HG03108 (cell line): ENCODE data around the gene NDST3.

Experiments
- ATAC-seq: cut with Tn5 transposase; IDR thresholded peaks from one replicate; pipeline ENCODE4 v1.9.1; 2021; ENCODE audit warnings: moderate library complexity; ENCODE audit not compliant: unreplicated experiment

The NDST3 gene

DNA sequence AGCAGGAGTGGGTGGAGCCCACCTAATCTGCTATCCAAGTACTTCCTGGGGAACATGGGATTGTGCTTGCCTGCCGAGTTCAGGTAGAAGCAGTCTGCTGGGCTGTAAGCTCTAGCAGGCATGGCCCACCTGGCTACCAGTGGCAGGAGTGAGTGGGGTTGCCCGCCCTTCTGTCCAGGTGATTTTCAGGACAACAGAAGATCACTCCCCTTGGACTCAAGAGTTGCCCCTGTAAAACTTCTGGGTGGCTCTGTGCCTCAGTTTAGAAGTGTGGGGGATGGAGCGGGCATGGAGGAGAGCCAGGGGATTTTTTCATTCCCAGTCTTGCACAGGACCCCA is 43.5 kb downstream of the NDST3 start:
- no peak for ATAC-seq

- no peak for ATAC-seq
Observed at GRCh38 chr4:118081434-118081833, 47.1 kb downstream of the NDST3 start.

GRCh38 chr4:118082182-118082581 is 47.9 kb downstream of the NDST3 start:
- no peak for ATAC-seq

DNA sequence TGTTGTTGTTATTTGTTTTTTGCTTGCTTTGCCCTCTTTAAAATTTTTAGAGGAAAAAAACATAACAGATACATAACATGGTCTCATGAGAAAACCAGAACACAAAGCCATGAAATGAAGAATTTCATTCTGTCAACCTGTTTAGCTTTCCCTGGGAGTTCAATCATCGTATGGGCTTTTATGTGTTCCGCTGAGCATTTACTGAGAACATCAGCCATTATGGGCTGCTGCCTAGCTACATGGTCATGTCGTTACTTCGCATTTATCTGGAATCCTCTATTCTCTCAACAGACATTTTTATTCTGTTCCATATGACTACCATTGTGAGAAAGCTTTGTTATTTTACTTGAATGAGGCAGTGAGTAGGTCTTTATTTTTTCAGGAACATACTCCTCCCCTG is 51.4 kb downstream of the NDST3 start:
- ATAC-seq: no peak

DNA sequence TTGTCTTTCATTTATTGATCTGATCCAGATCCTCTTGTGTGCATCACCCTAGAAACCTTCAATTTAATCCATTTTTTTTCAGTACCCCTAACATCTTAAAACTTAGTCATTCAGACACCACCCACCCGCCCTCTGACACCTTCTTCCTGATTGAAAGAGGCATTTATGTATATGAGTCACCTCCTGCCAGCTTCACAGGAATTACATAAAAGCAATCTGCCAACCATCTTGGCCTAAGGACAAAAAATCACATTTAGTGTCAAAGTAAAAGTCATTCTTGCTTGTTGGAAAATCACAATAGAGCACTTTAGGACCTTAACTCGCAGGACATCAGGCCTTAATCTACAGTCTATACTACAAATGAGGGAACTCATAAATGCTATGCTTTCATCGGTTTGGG is 52.1 kb downstream of the NDST3 start:
- ATAC-seq: no peak

DNA sequence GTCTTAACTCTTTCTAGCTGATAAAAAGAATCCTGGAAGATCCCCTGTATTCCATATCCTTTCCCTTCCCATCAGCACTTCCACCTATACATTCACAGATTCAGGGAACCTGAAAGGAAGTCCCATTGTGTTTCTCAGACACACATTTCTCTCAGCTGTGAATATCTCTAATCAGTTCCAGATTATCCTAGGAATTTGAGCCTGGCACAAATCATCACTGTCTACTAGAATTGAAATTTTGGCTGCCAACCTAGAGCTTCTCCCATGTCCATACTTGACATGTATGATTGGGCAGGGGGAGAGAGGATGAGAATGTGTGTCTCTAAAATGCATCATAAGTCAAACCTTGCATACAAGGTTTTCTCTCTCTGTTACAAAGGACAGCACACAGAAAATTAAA is 53.1 kb downstream of the NDST3 start:
- no peak for ATAC-seq

DNA sequence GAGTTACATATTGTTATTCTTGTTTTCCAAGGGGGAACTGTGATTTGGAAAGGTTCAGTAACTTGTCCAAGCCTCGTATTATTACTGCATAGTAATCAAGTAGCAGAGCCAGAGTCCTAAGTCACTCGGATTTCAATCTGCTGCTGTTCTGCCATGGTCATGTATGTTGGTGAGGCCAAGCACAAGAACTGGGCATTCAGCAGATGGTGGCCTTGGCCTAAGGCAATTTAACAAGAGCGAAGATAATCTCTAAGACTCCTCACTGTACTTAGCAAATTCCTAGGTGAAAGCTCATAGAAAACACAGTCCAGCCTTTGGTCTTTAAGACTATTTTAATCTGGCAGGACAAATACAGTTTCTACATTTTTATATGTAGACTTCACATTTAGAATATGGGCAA is 64.8 kb downstream of the NDST3 start:
- no peak for ATAC-seq

GRCh38 chr4:118102195-118102594 is 67.9 kb downstream of the NDST3 start:
- ATAC-seq: no peak

DNA sequence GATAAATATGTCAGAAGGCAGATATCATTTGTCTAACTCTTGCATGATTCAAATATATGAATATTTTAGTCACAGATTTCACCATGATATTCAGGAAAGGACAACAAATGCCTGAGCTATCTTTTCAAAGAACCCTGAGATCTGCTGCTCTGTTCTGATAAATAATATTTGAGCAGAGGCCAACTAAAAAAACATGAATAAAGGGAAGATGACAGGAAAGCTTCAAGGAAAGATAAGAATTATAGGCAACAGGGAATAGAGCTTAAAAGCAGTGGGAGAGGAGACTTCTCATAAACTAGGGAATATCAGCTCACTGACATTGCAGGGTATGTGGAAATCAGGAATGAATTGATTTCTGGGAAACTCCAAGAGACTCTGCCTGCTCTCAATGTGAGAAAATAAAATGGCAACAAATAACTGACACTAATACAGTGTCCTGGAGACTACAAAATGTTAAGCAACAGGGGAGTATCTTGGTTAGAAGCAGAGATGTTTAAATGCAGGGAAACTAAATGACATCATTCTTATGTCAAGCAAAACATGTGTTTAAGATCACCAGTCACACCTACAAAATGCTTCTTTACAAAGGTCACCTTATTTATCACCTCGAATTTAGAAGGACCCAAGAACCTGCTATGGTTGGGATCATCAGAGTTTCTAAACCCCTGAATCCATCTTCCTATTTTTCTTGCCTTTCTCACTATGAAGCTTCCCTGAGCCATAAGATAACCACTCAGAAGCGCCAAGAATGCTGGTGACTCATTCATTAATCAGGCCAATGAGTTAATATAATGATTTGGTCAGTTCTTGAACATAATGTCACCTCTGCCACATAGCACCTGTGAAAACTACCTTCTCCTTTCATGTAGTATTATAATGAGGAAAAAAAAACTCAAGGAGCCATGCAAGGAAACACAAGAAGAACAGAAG is 78.1 kb downstream of the NDST3 start:
- no peak for ATAC-seq

DNA sequence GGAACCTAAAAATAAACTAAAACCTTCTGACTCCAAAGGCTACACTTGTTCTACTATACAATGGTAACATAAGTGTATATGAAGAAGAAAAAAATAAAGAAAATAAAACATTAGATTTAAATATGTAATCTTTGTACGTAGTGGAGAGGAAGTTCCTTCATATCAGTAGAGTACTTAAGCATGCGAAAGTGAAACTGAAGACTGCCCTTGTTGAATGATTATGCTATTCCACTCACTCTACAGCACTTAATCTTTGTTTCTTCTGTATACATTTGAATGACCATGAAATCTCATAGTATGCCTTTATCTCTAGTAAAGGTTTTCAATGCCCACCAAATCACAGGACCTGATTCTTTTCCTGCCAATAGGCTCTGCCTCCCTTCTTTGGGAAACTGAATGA is 78.9 kb downstream of the NDST3 start:
- ATAC-seq: peak; percentile 54

DNA sequence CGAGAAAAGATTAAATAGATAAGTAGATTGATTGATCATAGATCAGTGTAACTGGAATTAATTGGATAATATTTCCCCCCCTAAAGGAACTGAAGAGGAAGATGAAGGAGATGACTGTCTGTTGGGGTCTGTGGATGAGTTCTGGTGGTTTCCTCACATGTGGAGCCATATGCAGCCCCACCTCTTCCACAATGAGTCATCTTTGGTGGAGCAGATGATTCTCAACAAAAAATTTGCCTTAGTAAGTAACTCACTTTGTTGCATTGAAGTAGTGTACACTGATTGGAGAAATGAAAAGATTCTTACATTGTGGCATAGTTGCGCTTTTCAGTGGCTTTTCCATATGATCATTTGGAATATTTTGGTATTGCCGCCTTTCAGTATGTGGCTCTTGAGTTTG is 80.4 kb downstream of the NDST3 start:
- ATAC-seq: no peak

DNA sequence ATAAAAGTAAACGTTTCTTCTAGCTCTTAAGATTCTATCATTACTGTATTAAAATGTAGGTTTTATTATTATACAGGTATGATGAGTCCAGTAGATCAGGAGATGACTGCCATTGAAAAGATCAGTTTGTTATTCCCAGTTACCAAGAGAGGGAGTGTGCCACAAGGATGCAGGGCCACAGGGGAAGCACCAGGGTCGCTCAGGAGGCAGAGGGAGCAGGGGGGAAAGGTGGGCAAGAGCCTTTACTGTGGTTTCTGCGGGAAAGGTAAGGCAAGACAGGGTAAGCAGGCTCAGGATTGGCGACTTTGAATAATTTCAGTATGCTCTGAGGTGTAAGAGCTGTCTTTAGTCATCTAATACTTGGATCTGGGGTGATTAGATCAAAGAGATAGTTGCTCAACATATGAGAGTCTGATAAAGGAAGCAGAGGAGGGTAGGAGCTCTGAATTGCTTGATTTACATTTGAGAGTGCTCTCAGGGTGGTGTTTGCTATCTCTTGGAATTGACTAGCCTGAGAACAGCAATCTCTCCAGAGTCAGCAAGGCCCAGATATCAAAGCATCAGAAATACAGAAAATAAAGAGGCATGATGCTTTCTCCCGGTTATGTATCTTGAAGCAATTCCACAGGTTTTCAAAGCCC is 86.0 kb downstream of the NDST3 start:
- ATAC-seq: no peak

DNA sequence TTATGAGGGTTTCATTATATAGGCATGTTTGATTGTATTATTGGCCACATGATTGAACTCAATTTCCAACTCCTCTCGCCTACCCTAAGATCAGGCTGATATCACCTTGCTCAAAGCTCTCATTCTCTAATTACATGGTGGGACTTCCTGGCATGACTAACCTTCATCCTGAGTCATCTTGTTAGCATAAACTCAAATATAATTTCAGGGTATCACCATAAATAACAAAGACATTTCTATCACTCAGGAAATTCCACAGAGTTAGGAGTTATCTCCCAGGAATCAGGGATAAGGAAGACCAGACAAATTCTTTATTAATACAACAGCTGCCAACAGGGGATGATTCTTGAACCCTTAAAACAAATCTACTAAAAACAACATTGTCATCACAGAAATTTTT is 90.7 kb downstream of the NDST3 start:
- ATAC-seq: no peak

DNA sequence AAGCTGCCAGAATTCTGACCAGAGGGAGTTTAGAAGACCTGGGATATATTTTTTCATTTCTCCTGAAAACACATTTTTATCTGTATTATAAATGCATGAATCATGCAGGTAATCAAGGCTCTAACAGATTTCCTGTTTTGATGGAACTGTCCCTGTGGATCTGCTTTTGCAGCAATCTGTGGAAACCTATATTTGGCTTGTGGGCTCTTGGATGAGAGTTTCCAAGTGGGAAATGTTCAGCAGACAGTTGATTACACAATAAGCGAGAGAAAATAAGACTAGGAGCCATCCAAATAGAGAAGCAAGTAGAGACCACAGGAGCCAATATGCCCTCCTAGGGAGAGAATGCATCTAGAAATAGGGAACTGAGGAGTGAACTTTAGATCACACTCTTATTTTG is 105.0 kb downstream of the NDST3 start:
- no peak for ATAC-seq

- no peak for ATAC-seq
Observed at GRCh38 chr4:118141240-118141639, 107.0 kb downstream of the NDST3 start.

DNA sequence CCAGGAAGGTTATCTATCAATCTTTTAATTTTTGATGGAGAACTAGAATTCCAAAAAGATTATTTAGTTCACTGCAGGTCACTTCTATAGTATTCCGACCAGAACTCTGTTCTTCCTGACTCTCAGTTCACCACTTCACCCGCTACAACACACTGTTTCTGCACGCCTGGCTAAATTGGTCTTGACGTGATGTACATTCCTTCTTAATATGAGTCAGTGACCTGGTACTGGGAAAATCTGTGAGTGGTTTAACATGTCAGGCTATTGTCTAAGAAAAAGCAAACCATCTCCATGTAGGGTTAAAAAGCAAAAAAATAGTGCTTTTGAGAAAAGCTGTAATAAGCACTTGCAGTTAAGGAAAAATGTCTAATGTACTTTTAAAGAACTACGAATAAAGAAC is 120.4 kb downstream of the NDST3 start:
- no peak for ATAC-seq

- ATAC-seq: no peak
Observed at GRCh38 chr4:118155516-118155915, 121.2 kb downstream of the NDST3 start.

GRCh38 chr4:118158763-118159375 is 124.6 kb downstream of the NDST3 start:
- ATAC-seq: no peak

DNA sequence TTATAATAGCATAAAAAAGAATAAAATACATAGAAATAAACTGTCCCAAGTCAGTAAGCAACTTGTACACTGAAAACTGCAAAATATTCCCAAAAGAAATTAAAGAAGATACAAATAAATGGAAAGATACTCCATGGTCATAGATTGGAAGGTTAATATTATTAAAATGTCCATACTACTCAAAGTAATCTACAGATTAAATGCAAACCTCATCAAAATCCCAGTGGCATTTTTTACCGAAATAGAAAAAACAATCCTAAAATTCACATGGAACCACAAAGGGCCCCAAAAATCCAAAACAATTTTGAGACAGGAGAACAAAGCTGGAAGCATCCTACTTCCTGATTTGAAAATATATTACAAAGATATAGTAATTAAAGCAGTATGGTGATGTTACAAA is 133.0 kb downstream of the NDST3 start:
- ATAC-seq: no peak

GRCh38 chr4:118171381-118171780 is 137.1 kb downstream of the NDST3 start:
- no peak for ATAC-seq

GRCh38 chr4:118173126-118173525 is 138.8 kb downstream of the NDST3 start:
- ATAC-seq: no peak
